ENCODE results near the gene MAPK8. TPM values are rescaled to one million over a fixed set of nuclear protein-coding genes. Genes with fewer than 3 reads are reported as not detected.

Gene MAPK8
- total RNA-seq, 2 experiments from 2014 or later: 29.1 to 40.5 TPM

- DNase-seq (ENCODE audit: low spot score): no peak
- POLR2A ChIA-PET: no interaction called here
- Histone ChIP-seq H3K9me3 (ENCODE audit: low read length) (no peaks in the 10 kb centered on the region), H3K36me3 (ENCODE audit: insufficient read depth, low read length) (no peaks in the 10 kb centered on the region), H2AFZ (ENCODE audit: low read length) (no peak overlapping the region), H3K4me1 (ENCODE audit: insufficient read depth, low read length, poor library complexity, severe bottlenecking) (no peaks in the 10 kb centered on the region), H3K4me3 (ENCODE audit: low read depth, low read length, poor library complexity, severe bottlenecking) (no peak overlapping the region), H3K9me2 (ENCODE audit: insufficient read depth, low read length) (no peaks in the 10 kb centered on the region), H3K4me2 (ENCODE audit: low read length) (no peak overlapping the region), H4K20me1 (ENCODE audit: insufficient read depth, low read length) (no peaks in the 10 kb centered on the region), H3K79me2 (ENCODE audit: insufficient read depth, low read depth, low read length) (no peaks in the 10 kb centered on the region), H3K27ac (ENCODE audit: low read depth, low read length, poor library complexity, severe bottlenecking) (no peak overlapping the region)
- no TSS peak for BruUV-seq (replicated peaks)
- intact Hi-C loops (cut with micrococcal nuclease; ENCODE audit: unreplicated experiment): no loop called here
- TF ChIP-seq EZH2phosphoT487 (IDR thresholded peaks at IDR 0.05; ENCODE audit: borderline replicate concordance, low read depth, low read length) (no peak), CTCF (conservative IDR thresholded peaks at IDR 0.05; ENCODE audit: low read length) (no peak)
- CTCF ChIA-PET (ENCODE audit: unreplicated experiment): no interaction called here
Observed at GRCh38 chr10:48472501-48473069, 166.1 kb downstream of the MAPK8 start.

- TF ChIP-seq CTCF (conservative IDR thresholded peaks at IDR 0.05; ENCODE audit: low read length) (no peak), EZH2phosphoT487 (IDR thresholded peaks at IDR 0.05; ENCODE audit: borderline replicate concordance, low read depth, low read length) (no peak)
- H3K4me2 ChIP-seq (ENCODE audit: low read length): no peak overlapping the region
- no peaks in the 10 kb centered on the region for H3K79me2 ChIP-seq (ENCODE audit: insufficient read depth, low read depth, low read length)
- intact Hi-C loops (cut with micrococcal nuclease; ENCODE audit: unreplicated experiment): no loop called here
- no peak overlapping the region for H2AFZ ChIP-seq (ENCODE audit: low read length)
- H3K9me3 ChIP-seq (ENCODE audit: low read length): no peaks in the 10 kb centered on the region
- ChIA-PET CTCF (ENCODE audit: unreplicated experiment) (no interaction called here), POLR2A (no interaction called here)
- no peaks in the 10 kb centered on the region for H3K36me3 ChIP-seq (ENCODE audit: insufficient read depth, low read length)
- no peak overlapping the region for H3K4me3 ChIP-seq (ENCODE audit: low read depth, low read length, poor library complexity, severe bottlenecking)
- H4K20me1 ChIP-seq (ENCODE audit: insufficient read depth, low read length): no peaks in the 10 kb centered on the region
- H3K9me2 ChIP-seq (ENCODE audit: insufficient read depth, low read length): no peaks in the 10 kb centered on the region
- no peak overlapping the region for H3K27ac ChIP-seq (ENCODE audit: low read depth, low read length, poor library complexity, severe bottlenecking)
- no TSS peak for BruUV-seq (replicated peaks)
- H3K4me1 ChIP-seq (ENCODE audit: insufficient read depth, low read length, poor library complexity, severe bottlenecking): no peaks in the 10 kb centered on the region
- no peak for DNase-seq (ENCODE audit: low spot score)
Observed at GRCh38 chr10:48473704-48474103, 167.2 kb downstream of the MAPK8 start.

GRCh38 chr10:48474765-48475365 lies 168.4 kb downstream of the MAPK8 start:
- Histone ChIP-seq H3K79me2 (ENCODE audit: insufficient read depth, low read depth, low read length) (no peaks in the 10 kb centered on the region), H3K9me3 (ENCODE audit: low read length) (no peaks in the 10 kb centered on the region), H3K36me3 (ENCODE audit: insufficient read depth, low read length) (no peaks in the 10 kb centered on the region), H3K27ac (ENCODE audit: low read depth, low read length, poor library complexity, severe bottlenecking) (no peak overlapping the region), H2AFZ (ENCODE audit: low read length) (no peak overlapping the region), H3K4me3 (ENCODE audit: low read depth, low read length, poor library complexity, severe bottlenecking) (no peak overlapping the region), H3K4me2 (ENCODE audit: low read length) (no peak overlapping the region), H3K4me1 (ENCODE audit: insufficient read depth, low read length, poor library complexity, severe bottlenecking) (no peaks in the 10 kb centered on the region), H3K9me2 (ENCODE audit: insufficient read depth, low read length) (no peaks in the 10 kb centered on the region), H4K20me1 (ENCODE audit: insufficient read depth, low read length) (no peaks in the 10 kb centered on the region)
- TF ChIP-seq CTCF (conservative IDR thresholded peaks at IDR 0.05; ENCODE audit: low read length) (no peak), EZH2phosphoT487 (IDR thresholded peaks at IDR 0.05; ENCODE audit: borderline replicate concordance, low read depth, low read length) (no peak)
- no TSS peak for BruUV-seq (replicated peaks)
- POLR2A ChIA-PET: no interaction called here
- CTCF ChIA-PET (ENCODE audit: unreplicated experiment): no interaction called here
- intact Hi-C loops (cut with micrococcal nuclease; ENCODE audit: unreplicated experiment): no loop called here
- no peak for DNase-seq (ENCODE audit: low spot score)

Measured in OCI-LY7 (cell line).